SK-N-SH treated with all-trans-retinoic acid at 6 μM for 48 hours (cell line): ENCODE measurements around the gene LHCGR.

Source experiments
- ATAC-seq: fragments of 200-7000 bp; cut with Tn5 transposase; 3 replicates; pipeline ENCODE4 v1.9.1; 2020; ENCODE audit warnings: mild to moderate bottlenecking, moderate library complexity
- BACH2 ChIP-seq: fragments of 250-450 bp; sonication (Bioruptor Pico); IDR thresholded peaks from 2 replicates; pipeline ENCODE4 v1.9.0; 2021; ENCODE audit warnings: mild to moderate bottlenecking, borderline replicate concordance
- CREB5 ChIP-seq: fragments of 250-450 bp; sonication (Bioruptor Pico); IDR thresholded peaks from 2 replicates; pipeline ENCODE4 v1.5.1; 2020; ENCODE audit warnings: low read depth, mild to moderate bottlenecking, moderate library complexity
- CSDC2 ChIP-seq: fragments of 250-450 bp; sonication (Bioruptor Pico); IDR thresholded peaks from 2 replicates; pipeline ENCODE4 v1.5.0; 2020; ENCODE audit warnings: mild to moderate bottlenecking, moderate library complexity
- CSRNP3 ChIP-seq: fragments of 250-450 bp; sonication (Bioruptor Pico); IDR thresholded peaks from 2 replicates; pipeline ENCODE4 v1.5.1; 2021; ENCODE audit warnings: mild to moderate bottlenecking, moderate library complexity
- ESRRG ChIP-seq: fragments of 250-450 bp; sonication (Bioruptor Pico); IDR thresholded peaks from 2 replicates; pipeline ENCODE4 v1.6.1; 2021; ENCODE audit warnings: mild to moderate bottlenecking
- GLIS3 ChIP-seq: fragments of 250-450 bp; sonication (Bioruptor Pico); IDR thresholded peaks from 2 replicates; pipeline ENCODE4 v1.5.0; 2020; ENCODE audit warnings: mild to moderate bottlenecking, moderate library complexity
- ISL1 ChIP-seq: fragments of 250-450 bp; sonication (Bioruptor Pico); IDR thresholded peaks from 2 replicates; pipeline ENCODE4 v2.1.2; 2022; ENCODE audit warnings: mild to moderate bottlenecking, moderate library complexity
- OSR1 ChIP-seq: fragments of 250-450 bp; sonication (Bioruptor Pico); IDR thresholded peaks from 2 replicates; pipeline ENCODE4 v1.8.0; 2022; ENCODE audit warnings: moderate library complexity, mild to moderate bottlenecking, inconsistent platforms
- PATZ1 ChIP-seq: fragments of 250-450 bp; sonication (Bioruptor Pico); IDR thresholded peaks from 2 replicates; pipeline ENCODE4 v1.8.0; 2020; ENCODE audit warnings: mild to moderate bottlenecking, moderate library complexity, borderline replicate concordance
- PPARA ChIP-seq: fragments of 250-450 bp; sonication (Bioruptor Pico); IDR thresholded peaks from 2 replicates; pipeline ENCODE4 v1.5.0; 2020; ENCODE audit warnings: mild to moderate bottlenecking, borderline replicate concordance
- RARB ChIP-seq: fragments of 250-450 bp; sonication (Bioruptor Pico); IDR thresholded peaks from 2 replicates; pipeline ENCODE4 v1.8.0; 2021; ENCODE audit warnings: mild to moderate bottlenecking, moderate library complexity
- SNAI2 ChIP-seq: fragments of 250-450 bp; sonication (Bioruptor Pico); IDR thresholded peaks from 2 replicates; pipeline ENCODE4 v1.5.0; 2020; ENCODE audit warnings: mild to moderate bottlenecking, moderate library complexity
- TCF4 ChIP-seq: fragments of 250-450 bp; sonication (Bioruptor Pico); IDR thresholded peaks from 2 replicates; pipeline ENCODE4 v1.8.0; 2021; ENCODE audit warnings: mild to moderate bottlenecking, moderate library complexity, borderline replicate concordance
- TOX ChIP-seq: fragments of 250-450 bp; sonication (Bioruptor Pico); IDR thresholded peaks from 2 replicates; pipeline ENCODE4 v1.8.0; 2021; ENCODE audit warnings: mild to moderate bottlenecking, moderate library complexity, borderline replicate concordance
- ZC3H10 ChIP-seq: fragments of 250-450 bp; sonication (Bioruptor Pico); IDR thresholded peaks from 2 replicates; pipeline ENCODE4 v1.5.1; 2021; ENCODE audit warnings: mild to moderate bottlenecking, moderate library complexity
- ZFP3 ChIP-seq: fragments of 250-450 bp; sonication (Bioruptor Pico); IDR thresholded peaks from 2 replicates; pipeline ENCODE4 v1.5.0; 2020; ENCODE audit warnings: mild to moderate bottlenecking, moderate library complexity
- ZFP30 ChIP-seq: fragments of 450-650 bp; formaldehyde crosslinking; IDR thresholded peaks from 2 replicates; pipeline ENCODE4 v1.5.0; 2022; ENCODE audit warnings: mild to moderate bottlenecking, moderate library complexity
- ZNF565 ChIP-seq: fragments of 450-650 bp; formaldehyde crosslinking; conservative IDR thresholded peaks from 2 replicates; pipeline ENCODE4 v1.5.0; 2020; ENCODE audit warnings: low read depth, mild to moderate bottlenecking, moderate library complexity
- ZNF70 ChIP-seq: fragments of 450-650 bp; formaldehyde crosslinking; IDR thresholded peaks from 2 replicates; pipeline ENCODE4 v1.5.0; 2020; ENCODE audit warnings: mild to moderate bottlenecking, moderate library complexity
- ZNF8 ChIP-seq: fragments of 450-650 bp; formaldehyde crosslinking; IDR thresholded peaks from 2 replicates; pipeline ENCODE4 v1.5.0; 2020; ENCODE audit warnings: mild to moderate bottlenecking, moderate library complexity
- TF ChIP-seq, protein P1 (sequence below): fragments of 250-450 bp; sonication (Bioruptor Pico); IDR thresholded peaks from 2 replicates; pipeline ENCODE4 v1.8.0; 2021; ENCODE audit warnings: low read depth, mild to moderate bottlenecking, moderate library complexity, borderline replicate concordance
- TF ChIP-seq, protein P2 (sequence below): fragments of 250-450 bp; sonication (Bioruptor Pico); IDR thresholded peaks from 2 replicates; pipeline ENCODE4 v1.5.0; 2020; ENCODE audit warnings: mild to moderate bottlenecking, moderate library complexity

LHCGR gene

GRCh38 chr2:48787580-48787979, 32.1 kb upstream of the LHCGR start:
- TF ChIP-seq BACH2 (CRISPR knock-in tag) (no peak), ZFP30 (CRISPR knock-in tag) (no peak), TCF4 (CRISPR knock-in tag) (no peak), RARB (CRISPR knock-in tag) (no peak), CSRNP3 (CRISPR knock-in tag) (no peak), ZC3H10 (no peak), OSR1 (no peak), ISL1 (CRISPR knock-in tag) (no peak), ZNF8 (CRISPR knock-in tag) (no peak), TOX (CRISPR knock-in tag) (no peak), ZNF565 (CRISPR knock-in tag) (no peak), CSDC2 (CRISPR knock-in tag) (no peak), SNAI2 (CRISPR knock-in tag) (no peak), CREB5 (no peak), ZFP3 (CRISPR knock-in tag) (no peak), ESRRG (CRISPR knock-in tag) (no peak), PPARA (CRISPR knock-in tag) (no peak), ZNF70 (CRISPR knock-in tag) (no peak)
- TF ChIP-seq, protein P1, sequence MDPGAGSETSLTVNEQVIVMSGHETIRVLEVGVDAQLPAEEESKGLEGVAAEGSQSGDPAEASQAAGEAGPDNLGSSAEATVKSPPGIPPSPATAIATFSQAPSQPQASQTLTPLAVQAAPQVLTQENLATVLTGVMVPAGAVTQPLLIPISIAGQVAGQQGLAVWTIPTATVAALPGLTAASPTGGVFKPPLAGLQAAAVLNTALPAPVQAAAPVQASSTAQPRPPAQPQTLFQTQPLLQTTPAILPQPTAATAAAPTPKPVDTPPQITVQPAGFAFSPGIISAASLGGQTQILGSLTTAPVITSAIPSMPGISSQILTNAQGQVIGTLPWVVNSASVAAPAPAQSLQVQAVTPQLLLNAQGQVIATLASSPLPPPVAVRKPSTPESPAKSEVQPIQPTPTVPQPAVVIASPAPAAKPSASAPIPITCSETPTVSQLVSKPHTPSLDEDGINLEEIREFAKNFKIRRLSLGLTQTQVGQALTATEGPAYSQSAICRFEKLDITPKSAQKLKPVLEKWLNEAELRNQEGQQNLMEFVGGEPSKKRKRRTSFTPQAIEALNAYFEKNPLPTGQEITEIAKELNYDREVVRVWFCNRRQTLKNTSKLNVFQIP (CRISPR knock-in tag) = no peak
- TF ChIP-seq, protein P2, sequence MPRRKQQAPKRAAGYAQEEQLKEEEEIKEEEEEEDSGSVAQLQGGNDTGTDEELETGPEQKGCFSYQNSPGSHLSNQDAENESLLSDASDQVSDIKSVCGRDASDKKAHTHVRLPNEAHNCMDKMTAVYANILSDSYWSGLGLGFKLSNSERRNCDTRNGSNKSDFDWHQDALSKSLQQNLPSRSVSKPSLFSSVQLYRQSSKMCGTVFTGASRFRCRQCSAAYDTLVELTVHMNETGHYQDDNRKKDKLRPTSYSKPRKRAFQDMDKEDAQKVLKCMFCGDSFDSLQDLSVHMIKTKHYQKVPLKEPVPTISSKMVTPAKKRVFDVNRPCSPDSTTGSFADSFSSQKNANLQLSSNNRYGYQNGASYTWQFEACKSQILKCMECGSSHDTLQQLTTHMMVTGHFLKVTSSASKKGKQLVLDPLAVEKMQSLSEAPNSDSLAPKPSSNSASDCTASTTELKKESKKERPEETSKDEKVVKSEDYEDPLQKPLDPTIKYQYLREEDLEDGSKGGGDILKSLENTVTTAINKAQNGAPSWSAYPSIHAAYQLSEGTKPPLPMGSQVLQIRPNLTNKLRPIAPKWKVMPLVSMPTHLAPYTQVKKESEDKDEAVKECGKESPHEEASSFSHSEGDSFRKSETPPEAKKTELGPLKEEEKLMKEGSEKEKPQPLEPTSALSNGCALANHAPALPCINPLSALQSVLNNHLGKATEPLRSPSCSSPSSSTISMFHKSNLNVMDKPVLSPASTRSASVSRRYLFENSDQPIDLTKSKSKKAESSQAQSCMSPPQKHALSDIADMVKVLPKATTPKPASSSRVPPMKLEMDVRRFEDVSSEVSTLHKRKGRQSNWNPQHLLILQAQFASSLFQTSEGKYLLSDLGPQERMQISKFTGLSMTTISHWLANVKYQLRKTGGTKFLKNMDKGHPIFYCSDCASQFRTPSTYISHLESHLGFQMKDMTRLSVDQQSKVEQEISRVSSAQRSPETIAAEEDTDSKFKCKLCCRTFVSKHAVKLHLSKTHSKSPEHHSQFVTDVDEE = no peak
- no peak for ATAC-seq

DNA sequence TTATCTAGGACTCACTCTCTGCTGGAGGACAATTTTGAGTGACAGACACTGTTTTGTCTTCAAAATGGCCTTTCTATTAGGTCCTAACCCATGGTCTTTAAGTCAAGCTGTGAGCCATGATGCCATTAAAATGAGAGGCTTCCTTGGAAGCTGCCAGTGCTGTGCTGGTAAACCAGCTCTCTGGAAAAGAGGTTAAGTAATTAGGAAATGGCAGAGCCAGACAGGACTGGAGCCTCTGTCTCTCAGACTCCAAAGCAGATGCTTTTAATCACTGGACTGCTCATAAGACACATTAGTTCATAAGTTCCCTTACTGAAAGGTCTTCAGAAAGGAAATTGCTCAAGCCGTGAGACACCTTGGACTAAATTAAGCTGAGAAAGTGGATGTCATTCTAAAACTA, 25.8 kb upstream of the LHCGR start:
- ATAC-seq = no peak
- no peak for TF ChIP-seq ZFP30 (CRISPR knock-in tag)

GRCh38 chr2:48779019-48779716, 23.6 kb upstream of the LHCGR start:
- no peak for TF ChIP-seq TOX (CRISPR knock-in tag)
- TF ChIP-seq ISL1 (CRISPR knock-in tag) = no peak
- TF ChIP-seq ZFP30 (CRISPR knock-in tag) = no peak
- TF ChIP-seq, protein P2 = no peak
- TF ChIP-seq PATZ1 (CRISPR knock-in tag) = no peak
- no peak for TF ChIP-seq GLIS3 (CRISPR knock-in tag)
- no peak for ATAC-seq
